GM20431 (cell line): Measurements from ENCODE around the gene C11orf91.
"Not testable (repeated sequence)": the region's sequence is repeated elsewhere in the genome, so short reads cannot be mapped to it uniquely, and the experiment has no call there.

Experiments used
- in situ Hi-C: fragments of 300-500 bp; cut with MseI, MboI; formaldehyde crosslinking; loops from one replicate; pipeline ENCODE4 v1.15.0; 2020; ENCODE audit warnings: low sequenced_read_pairs; ENCODE audit not compliant: unreplicated experiment

C11orf91 gene

GRCh38 chr11:33700502-33701271 lies at the start of gene C11orf91:
Gene C11orf91 (minus strand): TSS chr11:33700826. CDS start chr11:33700740, 86 bp downstream.
- in situ Hi-C loops: no loop called here

GRCh38 chr11:33747979-33748378 lies 47.4 kb upstream of the C11orf91 start:
- in situ Hi-C loops: no loop called here

- in situ Hi-C loops: no loop called here
These were observed 42.7 kb upstream of the C11orf91 start for GRCh38 chr11:33743291-33743690.

- in situ Hi-C loops: no loop called here
These were observed 41.7 kb upstream of the C11orf91 start for GRCh38 chr11:33742249-33742851.

GRCh38 chr11:33741806-33742205 lies 41.2 kb upstream of the C11orf91 start:
- in situ Hi-C loops: no loop called here

GRCh38 chr11:33737362-33737821 lies 36.8 kb upstream of the C11orf91 start:
- in situ Hi-C loops: no loop called here

GRCh38 chr11:33736148-33736812 lies 35.7 kb upstream of the C11orf91 start, which contains the start of gene CD59:
Gene CD59 (minus strand): TSS chr11:33736423. CDS start chr11:33722445, 13,978 bp downstream.
- in situ Hi-C loops: no loop called here

GRCh38 chr11:33735271-33736147 lies 34.9 kb upstream of the C11orf91 start:
- in situ Hi-C loops: no loop called here

GRCh38 chr11:33734441-33735270 lies 34.0 kb upstream of the C11orf91 start:
- in situ Hi-C loops: no loop called here

- in situ Hi-C loops: no loop called here
These were observed 33.4 kb upstream of the C11orf91 start for GRCh38 chr11:33733980-33734379.

GRCh38 chr11:33731723-33732531 lies 31.3 kb upstream of the C11orf91 start:
- in situ Hi-C loops: no loop called here

GRCh38 chr11:33730716-33731115 lies 30.1 kb upstream of the C11orf91 start:
- in situ Hi-C loops: no loop called here

GRCh38 chr11:33729072-33729664 lies 28.5 kb upstream of the C11orf91 start:
- in situ Hi-C loops: not testable (repeated sequence)

GRCh38 chr11:33727539-33727938 lies 26.9 kb upstream of the C11orf91 start:
- in situ Hi-C loops: not testable (repeated sequence)

GRCh38 chr11:33725496-33725895 lies 24.9 kb upstream of the C11orf91 start:
- in situ Hi-C loops: no loop called here

GRCh38 chr11:33724644-33725035 lies 24.0 kb upstream of the C11orf91 start:
- in situ Hi-C loops: no loop called here

GRCh38 chr11:33723238-33723881 lies 22.7 kb upstream of the C11orf91 start:
- in situ Hi-C loops: no loop called here
